WTC11 (cell line): ENCODE data around the gene POLR1H. TPM values are rescaled to one million over a fixed set of nuclear protein-coding genes. Genes with fewer than 3 reads are reported as not detected.

ENCODE experiments used
- ATAC-seq: fragments of 200-7000 bp; cut with Tn5 transposase; 2 replicates; pipeline ENCODE4 v1.10.0; 2021; ENCODE audit warnings: mild to moderate bottlenecking, moderate library complexity
- CTCF ChIA-PET: fragments of 300-600 bp; sonication (Branson Sonifier 250); formaldehyde crosslinking; loops from one replicate; lab custom pipeline; 2021; ENCODE audit warnings: antibody characterized with exemption; lab: Charles Lee
- POLR2A ChIA-PET: fragments of 350-600 bp; sonication (Branson Sonifier 250); formaldehyde crosslinking; loops from one replicate; lab custom pipeline; 2021; ENCODE audit warnings: antibody characterized with exemption; lab: Charles Lee
- DNase-seq: peaks from one replicate; pipeline ENCODE4 v3.0.0; 2021; ENCODE audit warnings: low spot score
- H3K27ac Mint-ChIP-seq: 2 replicates; pipeline ENCODE4 v1.8.0; 2021; ENCODE audit warnings: mixed read lengths
- H3K27me3 Mint-ChIP-seq: 2 replicates; pipeline ENCODE4 v1.8.0; 2021; ENCODE audit warnings: low read depth, mild to moderate bottlenecking, moderate library complexity, mixed read lengths
- H3K36me3 Mint-ChIP-seq: 2 replicates; pipeline ENCODE4 v1.8.0; 2021; ENCODE audit warnings: mixed read lengths
- H3K4me1 Mint-ChIP-seq: 2 replicates; pipeline ENCODE4 v1.8.0; 2022; ENCODE audit warnings: mixed read lengths
- H3K4me3 Mint-ChIP-seq: 2 replicates; pipeline ENCODE4 v1.8.0; 2021; ENCODE audit warnings: mild to moderate bottlenecking, moderate library complexity, mixed read lengths
- H3K9me3 Mint-ChIP-seq: 2 replicates; pipeline ENCODE4 v1.8.0; 2021; ENCODE audit warnings: mixed read lengths
- ARID4B ChIP-seq: sonication (generic); formaldehyde crosslinking; IDR thresholded peaks from 2 replicates; pipeline ENCODE4 v1.8.0; 2023; ENCODE audit warnings: missing genetic modification reagents, mild to moderate bottlenecking, borderline replicate concordance
- E2F5 ChIP-seq: sonication (generic); formaldehyde crosslinking; IDR thresholded peaks from 2 replicates; pipeline ENCODE4 v1.8.1; 2022; ENCODE audit warnings: mild to moderate bottlenecking, moderate library complexity, missing genetic modification reagents
- ETV6 ChIP-seq: sonication (generic); formaldehyde crosslinking; IDR thresholded peaks from 2 replicates; pipeline ENCODE4 v1.8.1; 2022; ENCODE audit warnings: mild to moderate bottlenecking, missing genetic modification reagents
- HMGA2 ChIP-seq: fragments of 250-450 bp; sonication (Bioruptor Pico); IDR thresholded peaks from 2 replicates; pipeline ENCODE4 v1.4.0; 2021; ENCODE audit warnings: mild to moderate bottlenecking, moderate library complexity
- NFATC4 ChIP-seq: fragments of 250-450 bp; sonication (Bioruptor Pico); IDR thresholded peaks from 2 replicates; pipeline ENCODE4 v1.9.0; 2021; ENCODE audit warnings: mild to moderate bottlenecking
- SP1 ChIP-seq: sonication (generic); formaldehyde crosslinking; conservative IDR thresholded peaks from 2 replicates; pipeline ENCODE4 v1.8.1; 2022; ENCODE audit warnings: missing genetic modification reagents
- ZNF425 ChIP-seq: fragments of 250-450 bp; sonication (Bioruptor Pico); conservative IDR thresholded peaks from 2 replicates; pipeline ENCODE4 v1.9.0; 2021; ENCODE audit warnings: mild to moderate bottlenecking
- total RNA-seq: library from RNA; stranded (reverse); gene quantifications from 3 replicates; pipeline ENCODE4 v1.2.3, GENCODE V29; 2021
- TF ChIP-seq, protein P1 (sequence below): fragments of 250-450 bp; sonication (Bioruptor Pico); IDR thresholded peaks from 2 replicates; pipeline ENCODE4 v1.8.0; 2021; ENCODE audit warnings: mild to moderate bottlenecking
- TF ChIP-seq, protein P2 (sequence below): sonication (generic); formaldehyde crosslinking; IDR thresholded peaks from 2 replicates; pipeline ENCODE4 v1.8.0; 2022; ENCODE audit warnings: mild to moderate bottlenecking, missing genetic modification reagents

The POLR1H gene
- total RNA-seq, 1 experiment from 2014 or later, result 38.8 TPM

- TF ChIP-seq ZNF425, result no peak
- TF ChIP-seq ARID4B, result no peak
- TF ChIP-seq, protein P1, sequence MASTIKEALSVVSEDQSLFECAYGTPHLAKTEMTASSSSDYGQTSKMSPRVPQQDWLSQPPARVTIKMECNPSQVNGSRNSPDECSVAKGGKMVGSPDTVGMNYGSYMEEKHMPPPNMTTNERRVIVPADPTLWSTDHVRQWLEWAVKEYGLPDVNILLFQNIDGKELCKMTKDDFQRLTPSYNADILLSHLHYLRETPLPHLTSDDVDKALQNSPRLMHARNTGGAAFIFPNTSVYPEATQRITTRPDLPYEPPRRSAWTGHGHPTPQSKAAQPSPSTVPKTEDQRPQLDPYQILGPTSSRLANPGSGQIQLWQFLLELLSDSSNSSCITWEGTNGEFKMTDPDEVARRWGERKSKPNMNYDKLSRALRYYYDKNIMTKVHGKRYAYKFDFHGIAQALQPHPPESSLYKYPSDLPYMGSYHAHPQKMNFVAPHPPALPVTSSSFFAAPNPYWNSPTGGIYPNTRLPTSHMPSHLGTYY (CRISPR knock-in tag), result no peak
- TF ChIP-seq SP1, result no peak
- TF ChIP-seq NFATC4 (CRISPR knock-in tag), result no peak
- TF ChIP-seq HMGA2 (CRISPR knock-in tag), result no peak
- TF ChIP-seq ETV6 (CRISPR knock-in tag), result no peak
- TF ChIP-seq E2F5 (CRISPR knock-in tag), result no peak
- TF ChIP-seq, protein P2, sequence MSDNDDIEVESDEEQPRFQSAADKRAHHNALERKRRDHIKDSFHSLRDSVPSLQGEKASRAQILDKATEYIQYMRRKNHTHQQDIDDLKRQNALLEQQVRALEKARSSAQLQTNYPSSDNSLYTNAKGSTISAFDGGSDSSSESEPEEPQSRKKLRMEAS (CRISPR knock-in tag), result no peak
- Mint-ChIP-seq H3K27me3 (peaks cover 55% of the 10 kb centered on the region), H3K27ac (no peak overlapping the region), H3K4me3 (no peak overlapping the region), H3K36me3 (no peaks in the 10 kb centered on the region), H3K4me1 (no peaks in the 10 kb centered on the region), H3K9me3 (no peaks in the 10 kb centered on the region)
- DNase-seq (no peak), ATAC-seq (no peak)
- POLR2A ChIA-PET, result no interaction called here
- CTCF ChIA-PET, result interaction anchor here (0.9 to 3.0 kb wide), 3 partner anchors 10 to 17 kb away, joined by 6 to 10 read pairs (median 7); no protein-coding TSS in a partner anchor
Observed at GRCh38 chr6:30113841-30114240, 52.8 kb downstream of the POLR1H start.

Other genes starting within 250 kb of the POLR1H start
- gene HLA-G, start 233.4 kb upstream of the POLR1H start, total RNA-seq, result 1.1 to 1.7 TPM (median 1.4 TPM) in 3 replicates
- 93.2 to 135 TPM (median 134 TPM) in 3 replicates for gene HLA-A, start 118.7 kb upstream of the POLR1H start, total RNA-seq
- gene PPP1R11, start 5.9 kb downstream of the POLR1H start, total RNA-seq, result 25.0 to 28.4 TPM (median 27.7 TPM) in 3 replicates
- gene RNF39, start 14.5 kb downstream of the POLR1H start, total RNA-seq, result 4.2 to 5.1 TPM (median 4.5 TPM) in 3 replicates
- 0.11 to 0.16 TPM (median 0.13 TPM) in 3 replicates for gene TRIM31, start 51.8 kb downstream of the POLR1H start, total RNA-seq
- not detected in 3 replicates for gene TRIM40, start 74.9 kb downstream of the POLR1H start, total RNA-seq
- 0.09 to 0.22 TPM (median 0.16 TPM) in 3 replicates for gene TRIM10, start 99.9 kb downstream of the POLR1H start, total RNA-seq
- gene TRIM15, start 102.3 kb downstream of the POLR1H start, total RNA-seq, result 0.32 to 0.53 TPM (median 0.35 TPM) in 3 replicates
- 27.7 to 33.0 TPM (median 30.5 TPM) in 3 replicates for gene TRIM26, start 152.1 kb downstream of the POLR1H start, total RNA-seq